OCI-M2 (cell line): ENCODE measurements around the gene USP35.

Experiments
- DNase-seq: peaks from one replicate; lab custom pipeline; 2025; ENCODE audit not compliant: unreplicated experiment; lab: John Stamatoyannopoulos, UW

The USP35 gene

GRCh38 chr11:78197816-78198215 is 9.1 kb downstream of the USP35 start:
- DNase-seq = no peak

GRCh38 chr11:78199015-78199652 is 10.4 kb downstream of the USP35 start:
- no peak for DNase-seq

GRCh38 chr11:78199653-78200015 is 10.9 kb downstream of the USP35 start:
- DNase-seq = no peak

- no peak for DNase-seq
Observed at GRCh38 chr11:78200061-78200460, 11.3 kb downstream of the USP35 start.

- DNase-seq = no peak
Observed at GRCh38 chr11:78200553-78200952, 11.8 kb downstream of the USP35 start.

GRCh38 chr11:78201096-78201818 is 12.5 kb downstream of the USP35 start:
- no peak for DNase-seq

GRCh38 chr11:78202733-78203167 is 14.0 kb downstream of the USP35 start:
- no peak for DNase-seq

- DNase-seq = no peak
Observed at GRCh38 chr11:78203184-78203583, 14.5 kb downstream of the USP35 start.

- DNase-seq = no peak
Observed at GRCh38 chr11:78205256-78205655, 16.5 kb downstream of the USP35 start.

GRCh38 chr11:78205691-78206090 is 17.0 kb downstream of the USP35 start:
- DNase-seq = no peak

GRCh38 chr11:78207532-78208256 is 19.0 kb downstream of the USP35 start:
- DNase-seq = no peak

GRCh38 chr11:78208257-78209165 is 19.8 kb downstream of the USP35 start:
- no peak for DNase-seq

- DNase-seq = no peak
Observed at GRCh38 chr11:78209478-78209877, 20.8 kb downstream of the USP35 start.

GRCh38 chr11:78210000-78210608 is 21.4 kb downstream of the USP35 start:
- DNase-seq = no peak

GRCh38 chr11:78211565-78211964 is 22.8 kb downstream of the USP35 start:
- no peak for DNase-seq

- no peak for DNase-seq
Observed at GRCh38 chr11:78212586-78213371, 24.1 kb downstream of the USP35 start.

GRCh38 chr11:78213526-78214330 is 25.0 kb downstream of the USP35 start:
- no peak for DNase-seq

- DNase-seq = no peak
Observed at GRCh38 chr11:78214331-78215194, 25.8 kb downstream of the USP35 start.
